ENCODE results near the gene STUM. TPM values are rescaled to one million over a fixed set of nuclear protein-coding genes. Genes with fewer than 3 reads are reported as not detected.

Gene STUM
- total RNA-seq, 1 donor from 2014 or later = 0.83 TPM

GRCh38 chr1:226578946-226579578 is 30.5 kb downstream of the STUM start:
- ATAC-seq (no peak), DNase-seq (no peak)
- no peak for TF ChIP-seq CTCF (IDR thresholded peaks at IDR 0.05)
- intact Hi-C loops (cut with DNase I) = no loop called here
- H3K27me3 ChIP-seq (ENCODE audit: low read depth) = no peaks in the 10 kb centered on the region
- no peak overlapping the region for H3K27ac ChIP-seq
- H3K4me1 ChIP-seq = no peaks in the 10 kb centered on the region
- H3K36me3 ChIP-seq = no peaks in the 10 kb centered on the region
- H3K9me3 ChIP-seq = no peaks in the 10 kb centered on the region
- H3K4me3 ChIP-seq = no peak overlapping the region

DNA sequence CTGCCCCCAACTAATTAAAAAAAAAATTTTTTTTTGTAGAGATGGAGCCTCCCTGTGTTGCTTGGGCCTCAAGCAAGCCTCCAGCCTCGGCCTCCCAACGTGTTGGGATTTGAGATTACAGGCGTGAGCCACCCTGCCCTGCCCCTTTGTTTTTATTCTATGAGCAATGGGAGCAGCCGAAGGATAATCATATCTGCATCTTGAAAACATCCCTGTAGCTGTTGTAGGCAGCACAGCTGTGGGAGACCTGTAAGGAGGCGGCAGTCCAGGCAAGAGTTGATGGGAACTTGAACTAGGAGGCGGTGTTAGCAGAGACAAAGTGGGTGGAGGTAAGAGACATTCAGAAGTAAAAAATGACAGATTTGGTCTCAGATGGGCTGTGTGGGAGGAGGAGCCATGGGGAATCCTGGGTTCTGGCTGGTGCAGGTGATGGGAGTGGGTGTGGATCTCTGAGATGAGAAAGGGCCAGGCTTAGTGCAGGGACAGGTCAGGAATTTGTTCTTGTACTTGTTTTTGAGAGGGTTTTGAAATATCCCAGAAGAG is 31.3 kb downstream of the STUM start:
- Histone ChIP-seq H3K4me3 (no peak overlapping the region), H3K4me1 (no peaks in the 10 kb centered on the region), H3K36me3 (no peaks in the 10 kb centered on the region), H3K9me3 (no peaks in the 10 kb centered on the region), H3K27me3 (ENCODE audit: low read depth) (no peaks in the 10 kb centered on the region), H3K27ac (no peak overlapping the region)
- ATAC-seq (no peak), DNase-seq (no peak)
- intact Hi-C loops (cut with DNase I) = no loop called here
- TF ChIP-seq CTCF (IDR thresholded peaks at IDR 0.05) = no peak

DNA sequence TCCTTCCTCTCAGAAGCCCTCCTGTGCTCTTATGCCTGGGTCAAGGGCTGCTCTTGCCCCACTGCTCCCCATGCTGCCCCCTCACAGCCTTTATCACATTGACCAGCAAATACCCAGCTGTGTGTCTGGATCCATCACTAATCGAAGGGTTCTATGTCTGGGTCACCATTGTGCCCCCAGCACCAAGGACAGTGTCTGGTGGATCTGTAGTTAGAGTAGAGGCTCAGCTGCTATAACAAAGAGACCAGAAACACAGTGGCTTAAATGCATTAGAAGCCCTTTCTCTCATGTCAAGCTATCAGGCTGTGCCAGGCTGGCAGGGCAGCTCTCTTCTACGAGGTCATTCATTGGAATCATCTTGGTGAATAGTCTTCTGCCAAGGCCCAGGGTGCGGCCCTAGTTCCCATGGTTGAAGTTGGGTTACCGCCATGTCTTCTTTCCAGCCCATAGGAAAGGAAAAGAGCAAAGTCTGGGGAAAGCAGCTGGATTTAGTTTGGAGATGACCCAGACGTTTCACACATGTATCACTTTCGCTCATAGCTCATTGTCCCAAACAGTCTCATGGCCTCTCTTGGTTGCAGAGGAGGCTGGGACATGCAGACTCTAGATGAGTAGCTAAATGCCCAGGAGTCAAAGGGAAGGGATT is 32.2 kb downstream of the STUM start:
- no peak for TF ChIP-seq CTCF (IDR thresholded peaks at IDR 0.05)
- H3K27me3 ChIP-seq (ENCODE audit: low read depth) = no peaks in the 10 kb centered on the region
- H3K9me3 ChIP-seq = no peaks in the 10 kb centered on the region
- DNase-seq (no peak), ATAC-seq (no peak)
- H3K27ac ChIP-seq = no peak overlapping the region
- no peak overlapping the region for H3K4me3 ChIP-seq
- no peaks in the 10 kb centered on the region for H3K36me3 ChIP-seq
- no peaks in the 10 kb centered on the region for H3K4me1 ChIP-seq
- intact Hi-C loops (cut with DNase I) = no loop called here

- ATAC-seq = no peak
These were observed 33.2 kb downstream of the STUM start for GRCh38 chr1:226581650-226582330.

GRCh38 chr1:226582966-226583365 is 34.4 kb downstream of the STUM start:
- no peak for DNase-seq
- no peaks in the 10 kb centered on the region for H3K9me3 ChIP-seq
- intact Hi-C loops (cut with DNase I) = no loop called here
- TF ChIP-seq CTCF (IDR thresholded peaks at IDR 0.05) = no peak
- H3K27ac ChIP-seq = no peak overlapping the region
- no peaks in the 10 kb centered on the region for H3K27me3 ChIP-seq (ENCODE audit: low read depth)
- ATAC-seq = no peak
- no peaks in the 10 kb centered on the region for H3K4me1 ChIP-seq
- no peak overlapping the region for H3K4me3 ChIP-seq
- no peaks in the 10 kb centered on the region for H3K36me3 ChIP-seq

More at GRCh38 chr1:226581650-226582330, 33.2 kb downstream of the STUM start:
- Histone ChIP-seq H3K4me1 (no peaks in the 10 kb centered on the region), H3K36me3 (no peaks in the 10 kb centered on the region), H3K4me3 (no peak overlapping the region), H3K27me3 (ENCODE audit: low read depth) (no peaks in the 10 kb centered on the region), H3K9me3 (no peaks in the 10 kb centered on the region), H3K27ac (no peak overlapping the region)
- DNase-seq = no peak
- intact Hi-C loops (cut with DNase I) = no loop called here
- TF ChIP-seq CTCF (IDR thresholded peaks at IDR 0.05) = no peak
